Activated CD8-positive, alpha-beta memory T cell treated with anti-CD3 and anti-CD28 coated beads for 36 hours (primary cell): ENCODE measurements around the gene HNRNPF. TPM values are rescaled to one million over a fixed set of nuclear protein-coding genes. Genes with fewer than 3 reads are reported as not detected.
"Not testable (repeated sequence)": the region's sequence is repeated elsewhere in the genome, so short reads cannot be mapped to it uniquely, and the experiment has no call there.

Source experiments
- CTCF ChIA-PET: fragments of 350-600 bp; sonication (Branson Sonifier 250); formaldehyde crosslinking; loops from one replicate; lab custom pipeline; 2021; ENCODE audit warnings: antibody characterized with exemption; lab: Charles Lee
- POLR2A ChIA-PET: fragments of 350-600 bp; sonication (Branson Sonifier 250); formaldehyde crosslinking; loops from one replicate; lab custom pipeline; 2021; ENCODE audit warnings: antibody characterized with exemption; lab: Charles Lee
- total RNA-seq, 2 experiments: library from RNA; stranded (reverse); gene quantifications; one replicate each; pipeline ENCODE4 v1.2.3, GENCODE V29; 2021

HNRNPF gene
- 100 to 1,000 TPM; 544 to 554 TPM for total RNA-seq

- CTCF ChIA-PET: interaction anchor here (0.5 to 4.0 kb wide), 3 partner anchors 7 to 48 kb away, joined by 3 to 15 read pairs (median 3); no protein-coding TSS in a partner anchor
Observed at GRCh38 chr10:43408710-43409384, at the start of gene HNRNPF. Gene HNRNPF, minus strand, starts transcription at chr10:43409186. Its CDS starts 21,302 bp downstream, at chr10:43387884.

GRCh38 chr10:43458227-43458626 is 49.2 kb upstream of the HNRNPF start:
- POLR2A ChIA-PET: no interaction called here
- CTCF ChIA-PET: no interaction called here

More at GRCh38 chr10:43408710-43409384, at the start of gene HNRNPF:
- POLR2A ChIA-PET: interaction anchor here (0.8 to 2.5 kb wide), 6 partner anchors 8 to 44 kb away, joined by 3 to 27 read pairs (median 6); no protein-coding TSS in a partner anchor

GRCh38 chr10:43456561-43456960 is 47.6 kb upstream of the HNRNPF start:
- CTCF ChIA-PET: interaction anchor here (0.8 kb wide), 1 partner anchor 49 kb away, joined by 3 read pairs; no protein-coding TSS in a partner anchor
- POLR2A ChIA-PET: not testable (repeated sequence)

- CTCF ChIA-PET: interaction anchor here (0.6 kb wide), 2 partner anchors 17 to 73 kb away, joined by 3 read pairs; partner anchors contain the start of gene ZNF487
- POLR2A ChIA-PET: interaction anchor here (0.6 kb wide), 1 partner anchor 86 kb away, joined by 4 read pairs; no protein-coding TSS in a partner anchor
Observed at GRCh38 chr10:43454025-43454424, 45.0 kb upstream of the HNRNPF start.

- CTCF ChIA-PET: interaction anchor here (0.6 kb wide), 2 partner anchors 17 to 72 kb away, joined by 3 read pairs; partner anchors contain the start of gene ZNF487
- POLR2A ChIA-PET: no interaction called here
Observed at GRCh38 chr10:43453266-43453831, 44.4 kb upstream of the HNRNPF start.

- CTCF ChIA-PET: no interaction called here
- POLR2A ChIA-PET: interaction anchor here (0.6 to 1.2 kb wide), 4 partner anchors 42 to 56 kb away, joined by 3 to 5 read pairs (median 4); partner anchors contain the start of gene HNRNPF
Observed at GRCh38 chr10:43452356-43452914, 43.4 kb upstream of the HNRNPF start.

- CTCF ChIA-PET: interaction anchor here (0.7 kb wide), 2 partner anchors 9 to 140 kb away, joined by 3 to 6 read pairs; no protein-coding TSS in a partner anchor
- POLR2A ChIA-PET: no interaction called here
Observed at GRCh38 chr10:43448742-43449141, 39.8 kb upstream of the HNRNPF start.

- POLR2A ChIA-PET, CTCF ChIA-PET: not testable (repeated sequence)
Observed at GRCh38 chr10:43446219-43447017, 37.4 kb upstream of the HNRNPF start.

GRCh38 chr10:43444897-43445466 is 36.0 kb upstream of the HNRNPF start:
- ChIA-PET CTCF (interaction anchor here (1.1 kb wide), 1 partner anchor 20 kb away, joined by 3 read pairs; no protein-coding TSS in a partner anchor), POLR2A (no interaction called here)

- ChIA-PET POLR2A (interaction anchor here (0.5 kb wide), 1 partner anchor 51 kb away, joined by 5 read pairs; no protein-coding TSS in a partner anchor), CTCF (interaction anchor here (1.1 kb wide), 1 partner anchor 19 kb away, joined by 3 read pairs; no protein-coding TSS in a partner anchor)
Observed at GRCh38 chr10:43444323-43444722, 35.3 kb upstream of the HNRNPF start.

GRCh38 chr10:43440463-43441134 is 31.6 kb upstream of the HNRNPF start:
- ChIA-PET POLR2A (no interaction called here), CTCF (interaction anchor here (0.6 kb wide), 1 partner anchor 8 kb away, joined by 6 read pairs; no protein-coding TSS in a partner anchor)

GRCh38 chr10:43437141-43437870 is 28.3 kb upstream of the HNRNPF start:
- ChIA-PET POLR2A (interaction anchor here (0.6 to 1.6 kb wide), 5 partner anchors 14 to 32 kb away, joined by 3 to 10 read pairs (median 3); no protein-coding TSS in a partner anchor), CTCF (interaction anchor here (1.0 to 1.4 kb wide), 3 partner anchors 16 to 29 kb away, joined by 3 to 4 read pairs (median 3); no protein-coding TSS in a partner anchor)

GRCh38 chr10:43436291-43437140 is 27.5 kb upstream of the HNRNPF start, which contains the start of gene ZNF487:
Gene ZNF487, plus strand, starts transcription at chr10:43437111. Its CDS starts 38,703 bp downstream, at chr10:43475814.
- ChIA-PET CTCF (interaction anchor here (0.5 to 1.4 kb wide), 5 partner anchors 17 to 82 kb away, joined by 3 to 4 read pairs (median 3); no protein-coding TSS in a partner anchor), POLR2A (interaction anchor here (0.6 to 1.6 kb wide), 5 partner anchors 16 to 48 kb away, joined by 3 to 11 read pairs (median 4); no protein-coding TSS in a partner anchor)

- POLR2A ChIA-PET: no interaction called here
- CTCF ChIA-PET: no interaction called here
Observed at GRCh38 chr10:43430926-43431663, 22.1 kb upstream of the HNRNPF start.

GRCh38 chr10:43427166-43427825 is 18.3 kb upstream of the HNRNPF start:
- POLR2A ChIA-PET: no interaction called here
- CTCF ChIA-PET: no interaction called here
